ENCODE data around the gene ZBTB39.

GRCh38 chr12:56988207-56988739 lies 18.1 kb downstream of the ZBTB39 start:
- TF ChIP-seq TAF1 (IDR thresholded peaks at IDR 0.05; ENCODE audit: low read depth) (no peak), REST (IDR thresholded peaks at IDR 0.05; ENCODE audit: low read depth) (no peak)
